NCI-H2029 treated with DMSO at 0.1 percent for 48 hours (cell line): ENCODE data around the gene CDH15.
"Not testable (repeated sequence)": the region's sequence is repeated elsewhere in the genome, so short reads cannot be mapped to it uniquely, and the experiment has no call there.

Source experiments
- DNase-seq: peaks from one replicate; lab custom pipeline; 2025; lab: John Stamatoyannopoulos, UW

Gene CDH15

GRCh38 chr16:89172528-89173173 lies 1.1 kb downstream of the CDH15 start:
- no peak for DNase-seq

DNA sequence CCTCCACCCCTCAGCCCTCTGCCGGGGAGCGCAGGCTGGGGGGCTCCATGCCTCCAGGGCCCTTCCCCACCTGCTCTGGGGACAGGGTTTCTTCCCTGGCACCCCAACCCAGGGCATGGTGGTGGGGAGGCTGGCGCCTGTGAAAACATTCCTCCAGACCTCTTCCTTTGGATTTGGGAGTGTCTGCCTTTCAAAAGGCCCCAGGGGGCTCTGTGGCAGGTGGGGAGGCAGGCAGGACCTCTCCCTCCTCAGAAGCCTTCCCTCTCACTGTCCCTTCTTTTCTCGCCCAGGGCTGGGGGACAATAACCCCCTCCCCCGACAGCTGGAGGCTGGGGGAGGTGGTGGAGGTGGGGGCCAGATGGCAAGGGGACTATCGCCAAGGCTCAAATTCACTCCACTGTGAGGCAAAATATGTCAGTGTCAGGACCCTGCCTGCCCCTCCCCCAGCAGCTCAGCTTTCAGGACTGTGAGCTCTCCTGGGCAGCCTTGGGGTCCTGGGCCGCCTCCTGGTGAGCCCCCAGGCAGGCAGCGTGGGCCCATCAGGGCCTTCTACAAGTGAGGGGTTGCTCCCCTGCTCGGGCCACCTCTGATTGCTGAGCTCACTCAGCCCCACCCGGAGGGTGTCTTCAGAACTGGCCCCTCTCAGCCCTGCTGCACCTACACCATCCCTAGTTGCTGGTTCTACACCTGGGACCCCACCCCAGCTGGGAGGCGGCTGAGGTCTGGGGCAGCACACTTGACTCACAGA lies 1.8 kb downstream of the CDH15 start:
- DNase-seq = no peak

DNA sequence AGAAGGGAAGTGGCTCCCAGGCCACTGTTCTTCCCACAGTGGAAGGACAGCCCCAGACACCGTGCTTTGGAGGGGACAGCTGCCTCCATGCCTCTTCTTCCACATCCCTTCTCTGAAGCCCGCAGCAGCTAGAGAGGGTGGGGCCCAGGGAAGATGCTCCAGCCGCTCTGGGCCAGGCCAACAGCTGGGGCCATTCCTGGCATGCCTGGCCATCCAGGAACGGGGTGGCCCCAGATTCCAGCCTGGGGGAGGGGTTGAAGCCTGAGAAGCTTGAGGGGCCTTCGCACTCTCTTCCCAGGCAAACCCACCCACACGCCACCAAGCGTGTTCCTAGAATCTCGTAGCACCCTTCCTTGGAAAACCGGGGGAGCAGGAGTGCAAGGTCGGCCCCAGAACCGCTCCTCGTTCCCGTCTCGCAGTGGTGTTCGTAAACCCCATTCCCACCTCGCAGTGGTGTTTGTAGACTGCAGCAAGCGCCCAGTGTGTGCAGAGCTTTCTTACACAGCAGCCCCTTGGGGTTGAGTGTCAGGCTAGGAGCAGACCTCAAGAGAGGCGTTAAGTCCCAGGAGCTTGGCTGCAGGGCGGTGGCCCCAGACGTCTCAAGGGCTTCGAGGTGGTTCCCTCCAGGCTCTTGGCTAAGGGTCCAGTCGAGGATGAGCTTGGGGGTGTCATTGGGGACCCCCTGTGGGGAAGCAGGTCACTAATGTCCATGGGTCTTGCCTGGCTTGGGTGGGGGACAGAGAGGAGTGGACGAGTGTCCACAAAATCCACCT lies 2.7 kb downstream of the CDH15 start:
- no peak for DNase-seq

DNA sequence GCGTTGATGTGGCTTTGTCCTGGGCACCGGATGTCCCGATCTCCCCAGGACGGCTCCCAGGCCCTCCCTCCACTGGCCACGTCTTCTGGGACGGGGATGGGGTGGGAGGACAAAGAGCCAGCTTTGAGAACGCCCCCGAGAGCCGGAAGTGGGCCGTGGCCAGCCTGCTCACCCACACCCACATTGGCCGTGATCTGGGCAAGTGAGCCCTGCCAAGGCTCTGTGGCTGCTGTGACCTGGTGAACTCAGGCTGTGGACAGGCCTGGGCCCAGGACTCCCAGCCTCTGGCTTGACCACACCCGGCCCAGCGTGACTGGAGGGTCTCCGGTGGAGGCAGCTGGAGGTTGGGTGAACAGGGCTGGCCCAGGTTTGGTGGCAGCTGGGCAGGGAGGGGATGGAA lies 3.3 kb downstream of the CDH15 start:
- no peak for DNase-seq

GRCh38 chr16:89175280-89176146 lies 4.0 kb downstream of the CDH15 start:
- no peak for DNase-seq

DNA sequence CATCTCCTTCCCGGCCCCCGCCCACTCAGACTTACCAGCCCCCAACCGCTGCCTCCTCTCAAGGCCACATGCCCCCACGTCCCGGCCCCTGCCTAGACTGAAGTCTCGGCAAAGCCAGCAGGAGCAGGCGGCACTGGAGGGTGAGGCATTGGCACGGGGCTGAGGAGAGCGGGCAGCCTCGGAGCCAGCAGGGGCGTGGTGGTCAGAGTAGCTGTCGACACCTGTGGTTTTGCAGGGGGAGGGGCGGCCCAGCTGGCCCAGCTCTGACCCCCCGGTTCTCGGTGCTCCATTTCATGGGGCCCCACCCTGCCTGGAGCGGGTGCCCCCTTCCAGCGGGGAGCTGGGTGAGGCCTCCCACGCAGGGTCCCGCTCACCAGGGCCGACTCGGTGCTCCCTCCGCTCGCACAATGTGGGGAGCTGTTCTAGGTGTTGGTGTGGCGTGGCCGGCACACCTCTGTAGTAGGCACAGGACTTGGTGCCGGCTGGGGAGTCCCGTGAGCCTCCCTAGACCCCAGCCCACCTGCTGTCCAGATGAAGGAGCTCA lies 4.7 kb downstream of the CDH15 start:
- DNase-seq = no peak

DNA sequence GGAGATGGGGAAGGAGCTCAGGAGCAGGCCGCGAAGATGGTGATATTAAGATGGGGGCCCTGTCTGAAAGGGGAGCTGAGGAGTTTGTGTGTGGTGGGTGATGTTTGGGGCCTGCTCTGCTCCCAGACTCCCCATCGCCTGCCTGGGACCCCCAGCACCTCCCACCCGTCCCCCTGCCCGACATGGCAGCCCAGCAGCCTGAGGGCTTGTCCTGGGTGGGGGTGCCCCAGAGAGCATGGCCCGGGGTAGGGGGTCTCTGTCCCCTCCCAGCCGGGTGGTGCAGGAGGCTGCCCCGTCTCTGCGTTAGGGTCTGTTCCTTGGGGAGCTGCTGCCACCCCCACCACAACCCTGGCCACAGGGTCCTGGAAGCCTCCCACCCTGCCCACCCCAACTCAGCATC lies 5.2 kb downstream of the CDH15 start:
- no peak for DNase-seq

GRCh38 chr16:89177501-89177900 lies 6.0 kb downstream of the CDH15 start:
- no peak for DNase-seq

DNA sequence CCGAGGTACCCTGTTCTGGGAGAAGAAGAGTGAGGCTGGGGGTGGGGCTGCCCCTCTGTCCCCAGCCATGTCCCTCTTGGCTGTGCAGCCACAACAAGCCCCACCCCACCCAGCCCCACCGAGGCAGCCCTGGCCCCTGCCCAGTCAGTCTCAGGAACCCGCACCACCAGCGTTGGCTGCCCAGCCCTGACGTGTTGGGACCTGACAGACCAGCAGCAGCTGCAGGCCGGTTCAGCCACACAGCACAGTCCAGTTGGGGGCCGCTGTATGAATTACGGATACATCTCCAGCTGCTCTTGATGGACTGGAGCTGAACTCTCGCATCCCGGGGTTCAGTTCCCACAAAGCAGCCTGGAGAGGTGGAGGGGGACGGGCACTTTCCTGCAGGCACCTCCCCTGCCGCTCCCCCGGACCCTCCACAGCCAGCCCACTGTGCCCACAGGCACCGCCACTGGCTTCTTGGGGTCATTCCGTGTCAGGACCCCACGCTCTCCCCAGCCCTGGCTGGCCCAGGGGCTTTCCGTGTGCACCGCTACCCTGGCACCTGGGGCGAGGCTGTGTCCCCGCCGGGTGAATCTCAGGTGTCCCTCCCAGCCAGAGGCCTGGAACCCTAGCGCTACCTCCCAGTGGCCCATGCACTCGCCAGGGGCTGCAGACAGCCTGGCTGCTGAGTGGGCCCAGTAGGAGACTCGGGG lies 7.1 kb downstream of the CDH15 start:
- DNase-seq = no peak

DNA sequence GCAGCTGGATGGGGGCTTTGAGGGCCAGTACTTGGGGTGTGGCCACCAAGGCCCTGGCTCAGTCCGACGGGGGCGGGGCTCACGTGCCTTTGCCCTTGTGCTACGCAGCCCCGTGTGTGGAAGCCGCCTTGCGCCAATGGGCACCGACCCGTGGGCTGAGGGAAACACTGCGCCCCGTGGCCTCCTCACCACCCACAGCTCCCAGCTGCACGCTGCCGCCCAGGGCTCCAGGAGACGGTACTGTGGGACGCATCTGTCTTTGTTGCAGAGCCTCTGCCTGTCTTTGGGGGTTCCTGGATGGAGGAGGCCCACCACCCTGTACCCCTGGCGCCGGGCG lies 7.6 kb downstream of the CDH15 start:
- DNase-seq = no peak

- DNase-seq = no peak
Observed at GRCh38 chr16:89179656-89180315, 8.2 kb downstream of the CDH15 start.

- DNase-seq = no peak
Observed at GRCh38 chr16:89183463-89183862, 11.9 kb downstream of the CDH15 start.

GRCh38 chr16:89183975-89184676 lies 12.6 kb downstream of the CDH15 start:
- no peak for DNase-seq

DNA sequence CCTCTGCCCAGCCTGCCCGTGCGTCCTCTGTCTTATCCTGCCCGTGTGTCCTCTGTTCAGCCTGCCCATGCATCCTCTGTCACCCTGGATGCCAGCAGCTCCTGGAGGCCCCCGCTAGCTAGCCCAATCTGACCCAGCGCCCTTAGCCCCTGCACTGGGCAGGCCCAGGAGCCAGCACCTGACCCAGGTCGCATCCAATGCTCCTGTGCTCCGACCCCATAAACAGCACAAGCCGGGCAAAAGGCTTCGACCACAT lies 13.1 kb downstream of the CDH15 start:
- no peak for DNase-seq

GRCh38 chr16:89184933-89185794 lies 13.6 kb downstream of the CDH15 start:
- DNase-seq = no peak

- not testable (repeated sequence) for DNase-seq
Observed at GRCh38 chr16:89185887-89186592, 14.5 kb downstream of the CDH15 start.

GRCh38 chr16:89186593-89187031 lies 15.1 kb downstream of the CDH15 start:
- not testable (repeated sequence) for DNase-seq

DNA sequence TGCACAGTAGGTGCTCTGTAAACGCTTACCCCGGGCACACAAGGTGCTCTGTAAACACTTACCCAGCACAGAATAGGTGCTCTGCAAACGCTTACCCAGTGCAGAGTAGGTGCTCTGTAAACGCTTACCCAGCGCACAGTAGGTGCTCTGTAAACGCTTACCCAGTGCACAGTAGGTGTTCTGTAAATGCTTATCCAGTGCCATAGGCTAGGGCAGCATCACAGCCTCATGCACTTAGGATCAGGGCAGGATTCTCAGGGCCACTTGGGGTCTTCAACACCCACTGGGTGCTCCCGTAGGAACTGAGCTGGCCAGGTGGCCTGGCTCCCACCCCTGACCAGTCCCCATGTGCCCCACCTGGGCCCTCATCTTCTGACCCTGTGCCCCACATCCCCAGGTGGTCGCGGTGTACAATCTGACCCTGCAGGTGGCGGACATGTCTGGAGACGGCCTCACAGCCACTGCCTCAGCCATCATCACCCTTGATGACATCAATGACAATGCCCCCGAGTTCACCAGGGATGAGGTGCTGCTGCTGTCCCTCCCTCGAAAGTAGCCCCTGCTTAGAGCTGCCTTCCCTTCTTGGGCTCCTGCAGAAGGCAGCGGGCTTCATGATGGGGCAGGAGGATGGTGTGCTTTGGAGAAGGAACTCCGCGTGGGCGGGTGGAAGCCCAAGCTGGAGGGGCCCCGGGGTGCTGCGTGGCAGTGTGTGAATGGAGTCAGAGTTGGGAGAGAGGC lies 15.7 kb downstream of the CDH15 start:
- no peak for DNase-seq
